GM23338 (cell line): ENCODE data around the gene DGKB. TPM values are rescaled to one million over a fixed set of nuclear protein-coding genes. Genes with fewer than 3 reads are reported as not detected.

ENCODE experiments used
- ATAC-seq: fragments of 200-7000 bp; cut with Tn5 transposase; 3 replicates; pipeline ENCODE4 v1.9.1; 2020
- DNase-seq: peaks from one replicate; pipeline ENCODE4 v3.0.0-alpha.2; 2015; ENCODE audit warnings: low spot score
- H2AFZ ChIP-seq: fragments of 200-600 bp; sonication (generic); 2 replicates; pipeline ENCODE4 v1.8.0; 2016; ENCODE audit warnings: antibody characterized with exemption, mild to moderate bottlenecking, moderate library complexity
- H3F3A ChIP-seq: fragments of 200-600 bp; sonication (generic); replicated peaks from 2 replicates; pipeline ENCODE4 v1.8.0; 2017; ENCODE audit warnings: antibody characterized with exemption, mixed run types, low read depth
- H3K27ac ChIP-seq: fragments of 200-600 bp; sonication (generic); 2 replicates; pipeline ENCODE4 v1.6.1; 2016; ENCODE audit warnings: low read depth
- H3K27me3 ChIP-seq: fragments of 200-600 bp; sonication (generic); 2 replicates; pipeline ENCODE4 v1.8.0; 2016; ENCODE audit warnings: mild to moderate bottlenecking, mixed run types, moderate library complexity; ENCODE audit not compliant: insufficient read depth
- H3K36me3 ChIP-seq: fragments of 200-600 bp; sonication (generic); 2 replicates; pipeline ENCODE4 v1.8.0; 2016; ENCODE audit warnings: mild to moderate bottlenecking; ENCODE audit not compliant: insufficient read depth
- H3K4me1 ChIP-seq: fragments of 200-600 bp; sonication (generic); 2 replicates; pipeline ENCODE4 v1.8.0; 2016; ENCODE audit warnings: mild to moderate bottlenecking, moderate library complexity; ENCODE audit not compliant: insufficient read depth
- H3K4me2 ChIP-seq: fragments of 200-600 bp; sonication (generic); 2 replicates; pipeline ENCODE4 v1.7.1; 2017; ENCODE audit warnings: mixed run types
- H3K4me3 ChIP-seq: fragments of 200-600 bp; sonication (generic); 2 replicates; pipeline ENCODE4 v1.6.1; 2016; ENCODE audit warnings: mixed run types
- H3K79me2 ChIP-seq: fragments of 200-600 bp; sonication (generic); replicated peaks from 2 replicates; pipeline ENCODE4 v1.8.0; 2017; ENCODE audit warnings: mild to moderate bottlenecking; ENCODE audit not compliant: insufficient read depth
- H3K9me2 ChIP-seq: fragments of 200-600 bp; sonication (generic); 2 replicates; pipeline ENCODE4 v1.8.0; 2017; ENCODE audit not compliant: insufficient read depth
- H4K20me1 ChIP-seq: fragments of 200-600 bp; sonication (generic); replicated peaks from 2 replicates; pipeline ENCODE4 v1.8.0; 2017; ENCODE audit warnings: mild to moderate bottlenecking; ENCODE audit not compliant: insufficient read depth
- H3K27ac Mint-ChIP-seq: 2 replicates; pipeline ENCODE4 v1.8.0; 2020; ENCODE audit warnings: inconsistent platforms, mild to moderate bottlenecking, moderate library complexity, mixed read lengths
- H3K27me3 Mint-ChIP-seq: 3 replicates; pipeline ENCODE4 v1.8.0; 2022; ENCODE audit warnings: low read depth, mild to moderate bottlenecking, moderate library complexity, mixed read lengths, inconsistent platforms; ENCODE audit not compliant: insufficient read depth, poor library complexity
- H3K36me3 Mint-ChIP-seq: 3 replicates; pipeline ENCODE4 v1.8.0; 2021; ENCODE audit warnings: low read depth, mild to moderate bottlenecking, inconsistent platforms, moderate library complexity, mixed read lengths
- H3K4me1 Mint-ChIP-seq: 3 replicates; pipeline ENCODE4 v1.8.0; 2020; ENCODE audit warnings: mild to moderate bottlenecking, inconsistent platforms, mixed read lengths
- H3K4me3 Mint-ChIP-seq: 3 replicates; pipeline ENCODE4 v1.8.0; 2021; ENCODE audit warnings: moderate library complexity, mild to moderate bottlenecking, inconsistent platforms, mixed read lengths
- H3K9me3 Mint-ChIP-seq: 3 replicates; pipeline ENCODE4 v1.8.0; 2020; ENCODE audit warnings: moderate library complexity, mild to moderate bottlenecking, inconsistent platforms, mixed read lengths
- CREB1 ChIP-seq: fragments of 250-450 bp; sonication (Bioruptor Pico); IDR thresholded peaks from 2 replicates; pipeline ENCODE4 v1.5.0; 2020; ENCODE audit warnings: low read depth, mild to moderate bottlenecking, moderate library complexity
- EZH2phosphoT487 ChIP-seq: fragments of 200-600 bp; sonication (generic); IDR thresholded peaks from one replicate; pipeline ENCODE4 v1.8.1; 2018; ENCODE audit warnings: antibody characterized with exemption; ENCODE audit not compliant: unreplicated experiment
- JUNB ChIP-seq: IDR thresholded peaks from one replicate; pipeline ENCODE4 v1.6.1; 2016; ENCODE audit warnings: antibody characterized with exemption; ENCODE audit not compliant: unreplicated experiment
- NANOG ChIP-seq: IDR thresholded peaks from 2 replicates; pipeline ENCODE4 v1.6.1; 2016; ENCODE audit warnings: antibody characterized with exemption, borderline replicate concordance
- POLR2AphosphoS5 ChIP-seq: IDR thresholded peaks from 2 replicates; pipeline ENCODE4 v1.6.1; 2016; ENCODE audit warnings: antibody characterized with exemption, low read depth
- STAT1 ChIP-seq: IDR thresholded peaks from one replicate; pipeline ENCODE4 v1.6.1; 2016; ENCODE audit warnings: antibody characterized with exemption; ENCODE audit not compliant: unreplicated experiment
- polyA plus RNA-seq: library from polyadenylated mRNA; unstranded; fragments of >200 nt; fragmentation: Nextera tagmentation; extraction: Ambion mirVana; gene quantifications from 2 replicates; pipeline ENCODE4 v1.2.1, GENCODE V29; 2016
- total RNA-seq: library from RNA; depleted of rRNA; stranded (reverse); fragments of >200 nt; shearing (Covaris generic); gene quantifications from 2 replicates; pipeline ENCODE4 v1.2.3, GENCODE V29; 2014
- TF ChIP-seq, protein P1 (sequence below), 2 experiments: fragments of 200-600 bp in 1 of 2; sonication (generic) in 1 of 2; conservative IDR thresholded peaks; 2 replicates each; pipeline versions ENCODE4 v1.5.1 to v1.6.1; 2016 to 2017; ENCODE audit warnings: antibody characterized with exemption in 2 of 2, low read depth in 2 of 2, mild to moderate bottlenecking in 2 of 2, moderate library complexity in 1 of 2
- TF ChIP-seq, protein P2 (sequence below): IDR thresholded peaks from one replicate; pipeline ENCODE4 v1.6.1; 2018; ENCODE audit warnings: antibody characterized with exemption; ENCODE audit not compliant: unreplicated experiment

The DGKB gene
- total and polyA plus RNA-seq, 2 experiments from 2014 or later, result 4.8 to 11.5 TPM

DNA sequence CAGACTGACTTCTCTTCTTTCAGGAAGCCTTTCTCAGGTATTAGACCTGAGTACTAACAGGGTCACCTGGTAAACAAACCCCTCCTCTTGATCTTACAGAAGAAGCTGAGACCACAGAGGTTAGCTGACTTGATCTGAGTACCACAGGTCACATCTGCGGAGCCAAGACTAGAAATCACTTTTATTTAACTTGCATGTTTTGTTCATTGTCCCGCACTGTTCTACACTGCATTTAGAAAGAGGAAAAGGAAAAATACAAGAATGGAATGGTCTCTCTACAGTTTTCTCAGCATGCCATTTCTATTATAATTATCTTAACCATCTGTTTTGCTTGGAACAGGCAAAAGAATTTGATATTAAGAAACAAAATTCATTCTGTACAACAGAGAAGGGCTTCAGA lies 667.5 kb downstream of the DGKB start (continued):
- TF ChIP-seq, protein P1, sequence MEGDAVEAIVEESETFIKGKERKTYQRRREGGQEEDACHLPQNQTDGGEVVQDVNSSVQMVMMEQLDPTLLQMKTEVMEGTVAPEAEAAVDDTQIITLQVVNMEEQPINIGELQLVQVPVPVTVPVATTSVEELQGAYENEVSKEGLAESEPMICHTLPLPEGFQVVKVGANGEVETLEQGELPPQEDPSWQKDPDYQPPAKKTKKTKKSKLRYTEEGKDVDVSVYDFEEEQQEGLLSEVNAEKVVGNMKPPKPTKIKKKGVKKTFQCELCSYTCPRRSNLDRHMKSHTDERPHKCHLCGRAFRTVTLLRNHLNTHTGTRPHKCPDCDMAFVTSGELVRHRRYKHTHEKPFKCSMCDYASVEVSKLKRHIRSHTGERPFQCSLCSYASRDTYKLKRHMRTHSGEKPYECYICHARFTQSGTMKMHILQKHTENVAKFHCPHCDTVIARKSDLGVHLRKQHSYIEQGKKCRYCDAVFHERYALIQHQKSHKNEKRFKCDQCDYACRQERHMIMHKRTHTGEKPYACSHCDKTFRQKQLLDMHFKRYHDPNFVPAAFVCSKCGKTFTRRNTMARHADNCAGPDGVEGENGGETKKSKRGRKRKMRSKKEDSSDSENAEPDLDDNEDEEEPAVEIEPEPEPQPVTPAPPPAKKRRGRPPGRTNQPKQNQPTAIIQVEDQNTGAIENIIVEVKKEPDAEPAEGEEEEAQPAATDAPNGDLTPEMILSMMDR (conservative IDR thresholded peaks at IDR 0.05; ENCODE audit: low read depth in 2 of 2), result no peak
- TF ChIP-seq STAT1 (no peak), CREB1 (CRISPR knock-in tag) (no peak), POLR2AphosphoS5 (no peak), JUNB (no peak)
- TF ChIP-seq, protein P2, sequence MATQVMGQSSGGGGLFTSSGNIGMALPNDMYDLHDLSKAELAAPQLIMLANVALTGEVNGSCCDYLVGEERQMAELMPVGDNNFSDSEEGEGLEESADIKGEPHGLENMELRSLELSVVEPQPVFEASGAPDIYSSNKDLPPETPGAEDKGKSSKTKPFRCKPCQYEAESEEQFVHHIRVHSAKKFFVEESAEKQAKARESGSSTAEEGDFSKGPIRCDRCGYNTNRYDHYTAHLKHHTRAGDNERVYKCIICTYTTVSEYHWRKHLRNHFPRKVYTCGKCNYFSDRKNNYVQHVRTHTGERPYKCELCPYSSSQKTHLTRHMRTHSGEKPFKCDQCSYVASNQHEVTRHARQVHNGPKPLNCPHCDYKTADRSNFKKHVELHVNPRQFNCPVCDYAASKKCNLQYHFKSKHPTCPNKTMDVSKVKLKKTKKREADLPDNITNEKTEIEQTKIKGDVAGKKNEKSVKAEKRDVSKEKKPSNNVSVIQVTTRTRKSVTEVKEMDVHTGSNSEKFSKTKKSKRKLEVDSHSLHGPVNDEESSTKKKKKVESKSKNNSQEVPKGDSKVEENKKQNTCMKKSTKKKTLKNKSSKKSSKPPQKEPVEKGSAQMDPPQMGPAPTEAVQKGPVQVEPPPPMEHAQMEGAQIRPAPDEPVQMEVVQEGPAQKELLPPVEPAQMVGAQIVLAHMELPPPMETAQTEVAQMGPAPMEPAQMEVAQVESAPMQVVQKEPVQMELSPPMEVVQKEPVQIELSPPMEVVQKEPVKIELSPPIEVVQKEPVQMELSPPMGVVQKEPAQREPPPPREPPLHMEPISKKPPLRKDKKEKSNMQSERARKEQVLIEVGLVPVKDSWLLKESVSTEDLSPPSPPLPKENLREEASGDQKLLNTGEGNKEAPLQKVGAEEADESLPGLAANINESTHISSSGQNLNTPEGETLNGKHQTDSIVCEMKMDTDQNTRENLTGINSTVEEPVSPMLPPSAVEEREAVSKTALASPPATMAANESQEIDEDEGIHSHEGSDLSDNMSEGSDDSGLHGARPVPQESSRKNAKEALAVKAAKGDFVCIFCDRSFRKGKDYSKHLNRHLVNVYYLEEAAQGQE, result no peak

DNA sequence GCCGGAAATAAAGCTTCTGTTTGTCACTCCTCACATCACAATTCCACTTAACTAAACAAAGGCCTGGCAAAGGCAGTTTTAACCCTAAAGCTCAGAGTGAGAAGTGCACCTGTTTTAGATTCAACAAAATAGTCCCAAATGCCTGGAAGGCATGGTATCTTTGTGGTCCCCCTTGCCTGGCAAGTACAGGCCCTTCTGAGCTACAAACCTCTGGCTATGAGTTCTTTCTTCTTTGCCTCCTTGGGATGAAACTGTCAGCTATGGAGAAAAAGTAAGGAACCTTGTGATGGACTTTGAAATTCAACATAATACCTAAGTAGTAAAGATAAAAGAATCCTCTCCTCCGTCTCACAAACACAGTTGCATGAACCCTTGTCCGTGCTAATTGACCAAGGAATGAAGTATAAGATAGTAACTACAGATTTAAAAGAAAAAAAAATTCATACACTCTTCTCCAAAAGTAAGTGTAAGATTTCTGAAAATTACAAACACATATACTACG lies 668.6 kb downstream of the DGKB start:
- H3K27me3 ChIP-seq, result no peaks in the 10 kb centered on the region
- Mint-ChIP-seq H3K4me1 (peaks cover 10% of the 10 kb centered on the region; the same call in 2 of the 3 replicates), H3K36me3 (no peaks in the 10 kb centered on the region), H3K27me3 (no peaks in the 10 kb centered on the region), H3K4me3 (no peak overlapping the region), H3K9me3 (no peaks in the 10 kb centered on the region), H3K27ac (no peak overlapping the region)
- H3K9me2 ChIP-seq, result no peaks in the 10 kb centered on the region
- peak overlapping the region; percentile 19; the same call in 1 of the 2 replicates for H2AFZ ChIP-seq
- ATAC-seq, result peak; percentile 77
- no peaks in the 10 kb centered on the region for H4K20me1 ChIP-seq
- no peaks in the 10 kb centered on the region for H3K36me3 ChIP-seq
- no peak overlapping the region for H3K4me3 ChIP-seq
- DNase-seq, result peak; percentile 40
- H3K27ac ChIP-seq, result no peak overlapping the region
- no peaks in the 10 kb centered on the region for H3K79me2 ChIP-seq
- H3F3A ChIP-seq, result no peaks in the 10 kb centered on the region
- peaks cover 4% of the 10 kb centered on the region for H3K4me1 ChIP-seq
- no peak overlapping the region for H3K4me2 ChIP-seq
- TF ChIP-seq POLR2AphosphoS5, result no peak
- TF ChIP-seq, protein P1 (conservative IDR thresholded peaks at IDR 0.05; ENCODE audit: low read depth in 2 of 2), result no peak
- TF ChIP-seq EZH2phosphoT487, result no peak
- TF ChIP-seq, protein P2, result no peak
- no peak for TF ChIP-seq NANOG
- no peak for TF ChIP-seq STAT1
